Measurements from ENCODE around the gene HADHB. TPM values are rescaled to one million over a fixed set of nuclear protein-coding genes. Genes with fewer than 3 reads are reported as not detected.
"Not testable (repeated sequence)": the region's sequence is repeated elsewhere in the genome, so short reads cannot be mapped to it uniquely, and the experiment has no call there.

The HADHB gene
- total RNA-seq, 1 experiment from 2014 or later = 72.7 TPM

GRCh38 chr2:26327291-26328272 lies 82.8 kb downstream of the HADHB start:
- H3K27me3 ChIP-seq (ENCODE audit: insufficient read depth, low read depth) = no peaks in the 10 kb centered on the region
- no peaks in the 10 kb centered on the region for H3K9me2 ChIP-seq (ENCODE audit: insufficient read depth)
- no peak overlapping the region for H3K4me2 ChIP-seq
- H3K4me1 ChIP-seq (replicated peaks; ENCODE audit: insufficient read depth) = peaks cover 5% of the 10 kb centered on the region; the same call in 1 of the 2 replicates
- ChIA-PET POLR2A (ENCODE audit: unreplicated experiment) (no interaction called here), CTCF (no interaction called here)
- intact Hi-C loops (cut with micrococcal nuclease; ENCODE audit: unreplicated experiment) = no loop called here
- H3K79me2 ChIP-seq (ENCODE audit: low read depth) = no peaks in the 10 kb centered on the region
- no peaks in the 10 kb centered on the region for H3K9me3 ChIP-seq (ENCODE audit: insufficient read depth, low read depth)
- H3K36me3 ChIP-seq (ENCODE audit: low read depth) = no peaks in the 10 kb centered on the region
- no peak overlapping the region for H3K4me3 ChIP-seq
- peak in 1 of 2 experiments; percentile 41 for DNase-seq
- no TSS peak for BruUV-seq (replicated peaks)
- H3F3A ChIP-seq (ENCODE audit: insufficient read depth, low read depth) = peaks cover 5% of the 10 kb centered on the region; the same call in 1 of the 2 replicates
- TF ChIP-seq EZH2 (IDR thresholded peaks at IDR 0.05; ENCODE audit: low read depth) (no peak), CTCF (conservative IDR thresholded peaks at IDR 0.05) (no peak)
- no peaks in the 10 kb centered on the region for H4K20me1 ChIP-seq (ENCODE audit: insufficient read depth)
- no peak overlapping the region for H2AFZ ChIP-seq
- no peak overlapping the region for H3K27ac ChIP-seq

GRCh38 chr2:26329083-26329482 lies 84.3 kb downstream of the HADHB start:
- H3K9me2 ChIP-seq (ENCODE audit: insufficient read depth); H3K79me2 ChIP-seq (ENCODE audit: low read depth); POLR2A ChIA-PET (ENCODE audit: unreplicated experiment); H3K27me3 ChIP-seq (ENCODE audit: insufficient read depth, low read depth); intact Hi-C loops (cut with micrococcal nuclease; ENCODE audit: unreplicated experiment); H4K20me1 ChIP-seq (ENCODE audit: insufficient read depth); H3F3A ChIP-seq (ENCODE audit: insufficient read depth, low read depth); H3K4me3 ChIP-seq; CTCF ChIA-PET; H3K36me3 ChIP-seq (ENCODE audit: low read depth); BruUV-seq (replicated peaks); H3K4me2 ChIP-seq; H3K27ac ChIP-seq; H3K4me1 ChIP-seq (replicated peaks; ENCODE audit: insufficient read depth); H2AFZ ChIP-seq; DNase-seq; H3K9me3 ChIP-seq (ENCODE audit: insufficient read depth, low read depth): not testable (repeated sequence)

- no peak for TF ChIP-seq EZH2 (IDR thresholded peaks at IDR 0.05; ENCODE audit: low read depth)
- TF ChIP-seq CTCF (conservative IDR thresholded peaks at IDR 0.05) = peak; percentile 92
- intact Hi-C loops (cut with micrococcal nuclease; ENCODE audit: unreplicated experiment) = loop anchor here (1.0 to 10.0 kb wide), 6 partner anchors 31 to 475 kb away; no protein-coding TSS in a partner anchor
- Histone ChIP-seq H3K9me2 (ENCODE audit: insufficient read depth) (no peaks in the 10 kb centered on the region), H3K27me3 (ENCODE audit: insufficient read depth, low read depth) (no peaks in the 10 kb centered on the region), H3K4me2 (no peak overlapping the region), H3K27ac (no peak overlapping the region), H3K9me3 (ENCODE audit: insufficient read depth, low read depth) (no peaks in the 10 kb centered on the region), H3K4me3 (no peak overlapping the region), H2AFZ (no peak overlapping the region), H4K20me1 (ENCODE audit: insufficient read depth) (no peaks in the 10 kb centered on the region), H3K79me2 (ENCODE audit: low read depth) (no peaks in the 10 kb centered on the region), H3K36me3 (ENCODE audit: low read depth) (no peaks in the 10 kb centered on the region), H3K4me1 (replicated peaks; ENCODE audit: insufficient read depth) (peaks cover 5% of the 10 kb centered on the region; the same call in 1 of the 2 replicates), H3F3A (ENCODE audit: insufficient read depth, low read depth) (peaks cover 5% of the 10 kb centered on the region; the same call in 1 of the 2 replicates)
- peak; percentile 70 to 80 for DNase-seq
- ChIA-PET POLR2A (ENCODE audit: unreplicated experiment) (no interaction called here), CTCF (no interaction called here)
- no TSS peak for BruUV-seq (replicated peaks)
These were observed 85.4 kb downstream of the HADHB start for GRCh38 chr2:26330114-26330549.
